ENCODE measurements around the gene RGS11. TPM values are rescaled to one million over a fixed set of nuclear protein-coding genes. Genes with fewer than 3 reads are reported as not detected.

RGS11 gene
- polyA plus RNA-seq, 1 experiment: 0.33 TPM

DNA sequence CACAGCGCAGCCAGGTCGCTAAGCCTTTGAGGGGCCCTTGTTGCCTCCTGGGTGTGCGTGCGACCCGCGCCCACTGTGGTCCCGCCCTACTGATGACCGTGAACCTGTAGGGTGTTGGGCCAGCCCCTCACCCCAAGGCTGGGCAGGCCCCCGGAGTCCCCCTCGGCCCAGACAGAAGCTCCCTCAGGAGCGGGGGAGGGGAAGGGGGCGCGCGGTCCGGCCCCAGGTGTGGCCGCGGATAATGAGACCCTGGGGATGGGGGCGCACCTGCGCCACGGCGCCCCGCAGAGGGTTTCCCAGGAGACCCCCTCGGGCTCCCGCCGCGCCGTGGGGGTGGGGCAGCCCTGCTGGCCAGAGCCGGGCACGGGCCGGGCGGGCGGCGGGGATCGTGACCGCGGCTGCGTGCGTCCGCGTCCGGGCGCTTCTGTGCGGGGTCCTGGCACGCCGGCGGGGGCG is 4.3 kb upstream of the RGS11 start:
- POLR2A ChIA-PET: no interaction called here
- Histone ChIP-seq H3K4me3 (ENCODE audit: low read depth, low read length) (no peak overlapping the region), H3K27me3 (ENCODE audit: control insufficient read depth, insufficient read depth, low read length) (peaks cover 35% of the 10 kb centered on the region), H3K9me3 (ENCODE audit: control insufficient read depth, insufficient read depth, low read length) (peaks cover 17% of the 10 kb centered on the region; the same call in 1 of the 2 replicates), H3K27ac (ENCODE audit: low read depth, low read length) (no peak overlapping the region)
- TF ChIP-seq, protein P1, sequence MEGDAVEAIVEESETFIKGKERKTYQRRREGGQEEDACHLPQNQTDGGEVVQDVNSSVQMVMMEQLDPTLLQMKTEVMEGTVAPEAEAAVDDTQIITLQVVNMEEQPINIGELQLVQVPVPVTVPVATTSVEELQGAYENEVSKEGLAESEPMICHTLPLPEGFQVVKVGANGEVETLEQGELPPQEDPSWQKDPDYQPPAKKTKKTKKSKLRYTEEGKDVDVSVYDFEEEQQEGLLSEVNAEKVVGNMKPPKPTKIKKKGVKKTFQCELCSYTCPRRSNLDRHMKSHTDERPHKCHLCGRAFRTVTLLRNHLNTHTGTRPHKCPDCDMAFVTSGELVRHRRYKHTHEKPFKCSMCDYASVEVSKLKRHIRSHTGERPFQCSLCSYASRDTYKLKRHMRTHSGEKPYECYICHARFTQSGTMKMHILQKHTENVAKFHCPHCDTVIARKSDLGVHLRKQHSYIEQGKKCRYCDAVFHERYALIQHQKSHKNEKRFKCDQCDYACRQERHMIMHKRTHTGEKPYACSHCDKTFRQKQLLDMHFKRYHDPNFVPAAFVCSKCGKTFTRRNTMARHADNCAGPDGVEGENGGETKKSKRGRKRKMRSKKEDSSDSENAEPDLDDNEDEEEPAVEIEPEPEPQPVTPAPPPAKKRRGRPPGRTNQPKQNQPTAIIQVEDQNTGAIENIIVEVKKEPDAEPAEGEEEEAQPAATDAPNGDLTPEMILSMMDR (IDR thresholded peaks at IDR 0.05; ENCODE audit: low read depth, low read length): no peak
- DNase-seq (ENCODE audit: low read depth, low spot score): no peak
- CTCF ChIA-PET: no interaction called here

DNA sequence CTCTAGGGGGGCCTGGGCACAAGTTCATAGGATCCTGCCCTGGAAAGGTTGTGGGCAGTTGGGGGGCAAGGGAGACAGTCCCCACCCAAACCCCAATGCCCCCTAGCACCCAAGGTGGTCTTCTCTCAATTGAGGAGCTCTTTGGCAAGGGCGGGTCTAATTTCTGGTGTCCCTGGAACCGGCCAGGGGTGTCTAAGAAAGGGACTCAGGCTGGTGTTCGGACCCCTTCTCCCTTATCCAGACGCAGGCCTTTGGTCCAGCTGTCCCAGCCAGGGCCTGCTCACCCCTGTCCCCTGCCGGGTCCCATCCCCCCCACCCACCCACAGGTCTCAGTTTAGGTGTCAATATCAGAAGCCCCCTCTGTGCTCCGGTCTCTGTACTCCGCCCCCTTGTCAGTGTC is 3.8 kb upstream of the RGS11 start:
- ChIA-PET POLR2A (no interaction called here), CTCF (no interaction called here)
- DNase-seq (ENCODE audit: low read depth, low spot score): no peak
- no peak overlapping the region for H3K27ac ChIP-seq (ENCODE audit: low read depth, low read length)
- H3K9me3 ChIP-seq (ENCODE audit: control insufficient read depth, insufficient read depth, low read length): peaks cover 12% of the 10 kb centered on the region; the same call in 1 of the 2 replicates
- no peak overlapping the region for H3K4me3 ChIP-seq (ENCODE audit: low read depth, low read length)
- H3K27me3 ChIP-seq (ENCODE audit: control insufficient read depth, insufficient read depth, low read length): peaks cover 38% of the 10 kb centered on the region
- TF ChIP-seq, protein P1 (IDR thresholded peaks at IDR 0.05; ENCODE audit: low read depth, low read length): no peak

DNA sequence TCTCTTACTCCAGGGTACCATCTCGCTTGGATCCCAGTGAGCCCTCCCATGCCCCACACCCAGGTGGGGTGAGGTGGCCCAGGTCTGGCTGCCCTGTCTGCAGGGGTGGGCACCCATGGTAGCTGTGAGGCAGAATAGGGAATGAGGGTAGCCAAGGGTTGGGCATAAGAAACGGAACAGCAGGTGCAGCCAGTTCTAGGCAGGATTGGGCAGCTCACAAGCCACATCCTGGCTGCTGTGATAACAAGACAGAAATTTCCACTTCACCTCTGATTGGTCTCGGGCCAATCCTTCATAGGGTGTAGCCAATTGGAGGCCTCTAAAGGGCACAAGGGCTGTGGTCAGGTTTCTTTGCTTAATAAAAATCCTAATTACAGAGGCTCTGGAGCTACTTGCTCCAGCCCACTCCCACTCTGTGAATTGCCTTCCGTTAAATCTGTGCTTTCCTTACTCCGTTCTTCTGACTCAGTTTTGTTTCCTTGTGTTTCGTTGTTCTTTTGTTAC is 3.2 kb upstream of the RGS11 start:
- TF ChIP-seq, protein P1 (IDR thresholded peaks at IDR 0.05; ENCODE audit: low read depth, low read length): no peak
- ChIA-PET CTCF (interaction anchor here (0.8 kb wide), 1 partner anchor 99 kb away, joined by 3 read pairs; the partner anchor contains the start of gene HBQ1), POLR2A (no interaction called here)
- no peak overlapping the region for H3K4me3 ChIP-seq (ENCODE audit: low read depth, low read length)
- peaks cover 7% of the 10 kb centered on the region; the same call in 1 of the 2 replicates for H3K9me3 ChIP-seq (ENCODE audit: control insufficient read depth, insufficient read depth, low read length)
- no peak overlapping the region for H3K27ac ChIP-seq (ENCODE audit: low read depth, low read length)
- peaks cover 42% of the 10 kb centered on the region for H3K27me3 ChIP-seq (ENCODE audit: control insufficient read depth, insufficient read depth, low read length)
- no peak for DNase-seq (ENCODE audit: low read depth, low spot score)

DNA sequence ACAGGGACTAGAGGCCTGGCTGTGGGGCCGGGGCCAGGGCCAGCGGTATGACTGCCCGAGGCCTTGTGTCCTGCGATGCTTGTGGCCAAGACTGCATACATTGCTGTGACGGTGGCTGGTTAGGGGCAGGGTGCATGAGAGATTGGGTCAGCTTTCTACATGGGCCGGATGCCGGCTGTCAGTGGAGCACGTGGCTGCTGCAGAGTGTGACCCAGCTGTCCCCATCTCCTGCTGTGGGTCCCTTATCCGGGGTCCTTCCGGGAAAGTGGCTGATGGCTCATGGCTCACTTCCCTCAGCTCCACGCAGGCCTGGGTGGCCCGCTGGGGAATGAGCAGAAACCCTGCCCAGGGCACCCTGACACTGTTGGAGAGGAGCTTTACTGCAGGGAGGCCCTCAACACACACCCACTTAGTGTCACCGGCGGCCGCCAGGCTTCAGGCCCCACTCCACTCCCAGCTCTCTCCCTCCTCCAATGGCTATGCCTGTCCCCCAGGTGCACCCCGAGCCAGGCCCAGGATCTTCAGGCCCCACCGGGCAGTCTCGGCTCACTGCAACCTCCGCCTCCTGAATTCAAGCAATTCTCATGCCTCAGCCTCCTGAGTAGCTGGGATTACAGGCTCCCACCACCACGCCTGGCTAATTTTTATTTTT is 808 bp upstream of the RGS11 start:
- TF ChIP-seq, protein P1 (IDR thresholded peaks at IDR 0.05; ENCODE audit: low read depth, low read length): no peak
- no peak for DNase-seq (ENCODE audit: low read depth, low spot score)
- no peak overlapping the region for H3K27ac ChIP-seq (ENCODE audit: low read depth, low read length)
- ChIA-PET CTCF (no interaction called here), POLR2A (no interaction called here)
- H3K4me3 ChIP-seq (ENCODE audit: low read depth, low read length): no peak overlapping the region
- peaks cover 6% of the 10 kb centered on the region; the same call in 1 of the 2 replicates for H3K9me3 ChIP-seq (ENCODE audit: control insufficient read depth, insufficient read depth, low read length)
- H3K27me3 ChIP-seq (ENCODE audit: control insufficient read depth, insufficient read depth, low read length): peaks cover 43% of the 10 kb centered on the region

DNA sequence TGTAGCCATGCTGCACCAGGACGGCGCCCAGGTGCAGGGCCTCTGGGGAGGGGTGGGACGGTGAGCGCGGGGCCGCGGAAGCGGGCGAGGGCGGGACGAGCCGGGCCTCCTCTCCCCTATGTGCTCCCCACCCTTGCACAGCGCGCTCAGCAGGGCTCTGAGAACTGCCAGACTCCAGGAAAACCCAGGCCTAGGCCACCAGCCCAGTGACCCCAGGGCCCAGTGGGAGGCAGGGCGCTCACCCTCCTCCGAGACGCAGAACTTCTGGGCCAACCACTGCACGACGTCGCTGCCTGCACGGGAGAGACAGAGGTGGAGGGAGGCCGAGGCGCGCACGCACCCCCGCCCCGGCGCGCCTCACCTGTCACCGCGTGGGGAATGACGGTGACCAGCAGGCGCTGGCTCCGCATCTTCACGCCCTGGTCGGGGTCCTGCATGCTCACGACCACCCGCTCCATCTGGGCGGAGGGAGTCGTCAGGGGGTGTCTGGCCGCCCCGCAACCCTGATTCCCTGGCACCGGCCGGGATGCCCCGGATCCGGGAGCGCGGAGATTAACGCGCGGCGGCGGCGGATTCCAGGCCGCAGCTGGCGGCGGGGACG is 603 bp downstream of the RGS11 start:
- no peak for DNase-seq (ENCODE audit: low read depth, low spot score)
- TF ChIP-seq, protein P1 (IDR thresholded peaks at IDR 0.05; ENCODE audit: low read depth, low read length): no peak
- Histone ChIP-seq H3K27me3 (ENCODE audit: control insufficient read depth, insufficient read depth, low read length) (peaks cover 36% of the 10 kb centered on the region), H3K9me3 (ENCODE audit: control insufficient read depth, insufficient read depth, low read length) (peaks cover 5% of the 10 kb centered on the region; the same call in 1 of the 2 replicates), H3K4me3 (ENCODE audit: low read depth, low read length) (peak overlapping the region; percentile 32; the same call in 1 of the 2 replicates), H3K27ac (ENCODE audit: low read depth, low read length) (no peak overlapping the region)
- ChIA-PET POLR2A (no interaction called here), CTCF (no interaction called here)
